ENCODE data around the gene LRRK1.

The LRRK1 gene

GRCh38 chr15:101047301-101047781 is 128.2 kb downstream of the LRRK1 start:
- Histone ChIP-seq H3K4me3 (ENCODE audit: low read length) (no peak overlapping the region), H2BK5ac (ENCODE audit: low read length) (no peak overlapping the region), H2AK5ac (ENCODE audit: low read length) (no peak overlapping the region), H3K56ac (ENCODE audit: low read length) (no peak overlapping the region), H3K27me3 (ENCODE audit: insufficient read depth, low read length, poor library complexity) (no peaks in the 10 kb centered on the region), H3K4me1 (ENCODE audit: control insufficient read depth, low read depth, low read length) (peaks cover 3% of the 10 kb centered on the region), H3K4ac (ENCODE audit: low read depth, low read length) (no peak overlapping the region), H3K4me2 (ENCODE audit: low read length) (no peak overlapping the region), H3K36me3 (ENCODE audit: control insufficient read depth, insufficient read depth, low read length) (no peaks in the 10 kb centered on the region), H3K79me2 (ENCODE audit: control insufficient read depth, insufficient read depth, low read length) (no peaks in the 10 kb centered on the region), H2BK15ac (replicated peaks; ENCODE audit: low read depth) (no peak overlapping the region), H3K23ac (ENCODE audit: low read length) (no peak overlapping the region), H2BK120ac (ENCODE audit: low read depth, low read length) (no peak overlapping the region), H4K8ac (ENCODE audit: low read depth, low read length) (no peak overlapping the region), H3K18ac (ENCODE audit: low read length) (no peak overlapping the region), H4K5ac (ENCODE audit: low read length) (no peak overlapping the region), H3K27ac (ENCODE audit: low read depth, low read length) (no peak overlapping the region), H3K9ac (ENCODE audit: low read length) (no peak overlapping the region), H3K79me1 (ENCODE audit: low read length) (no peaks in the 10 kb centered on the region)
- WGBS (ENCODE audit: extremely low coverage, insufficient coverage, low lambda C conversion rate): no CpG with 5 or more reads among the region's 22 CpGs
- DNase-seq: no peak

GRCh38 chr15:101048176-101048575 is 129.0 kb downstream of the LRRK1 start:
- no peak overlapping the region for H3K18ac ChIP-seq (ENCODE audit: low read length)
- H3K4me2 ChIP-seq (ENCODE audit: low read length): no peak overlapping the region
- no peaks in the 10 kb centered on the region for H3K36me3 ChIP-seq (ENCODE audit: control insufficient read depth, insufficient read depth, low read length)
- no peak overlapping the region for H3K9ac ChIP-seq (ENCODE audit: low read length)
- H3K4me3 ChIP-seq (ENCODE audit: low read length): no peak overlapping the region
- H3K4me1 ChIP-seq (ENCODE audit: control insufficient read depth, low read depth, low read length): peaks cover 3% of the 10 kb centered on the region
- no CpG with 5 or more reads among the region's 7 CpGs for WGBS (ENCODE audit: extremely low coverage, insufficient coverage, low lambda C conversion rate)
- no peak overlapping the region for H2BK120ac ChIP-seq (ENCODE audit: low read depth, low read length)
- no peaks in the 10 kb centered on the region for H3K79me1 ChIP-seq (ENCODE audit: low read length)
- H4K8ac ChIP-seq (ENCODE audit: low read depth, low read length): no peak overlapping the region
- no peak overlapping the region for H2BK15ac ChIP-seq (replicated peaks; ENCODE audit: low read depth)
- no peak overlapping the region for H2AK5ac ChIP-seq (ENCODE audit: low read length)
- H3K56ac ChIP-seq (ENCODE audit: low read length): no peak overlapping the region
- DNase-seq: no peak
- no peak overlapping the region for H4K5ac ChIP-seq (ENCODE audit: low read length)
- no peak overlapping the region for H3K4ac ChIP-seq (ENCODE audit: low read depth, low read length)
- no peaks in the 10 kb centered on the region for H3K27me3 ChIP-seq (ENCODE audit: insufficient read depth, low read length, poor library complexity)
- H3K79me2 ChIP-seq (ENCODE audit: control insufficient read depth, insufficient read depth, low read length): no peaks in the 10 kb centered on the region
- H2BK5ac ChIP-seq (ENCODE audit: low read length): no peak overlapping the region
- no peak overlapping the region for H3K27ac ChIP-seq (ENCODE audit: low read depth, low read length)
- no peak overlapping the region for H3K23ac ChIP-seq (ENCODE audit: low read length)

GRCh38 chr15:101048581-101049030 is 129.4 kb downstream of the LRRK1 start:
- Histone ChIP-seq H2BK120ac (ENCODE audit: low read depth, low read length) (no peak overlapping the region), H2BK15ac (replicated peaks; ENCODE audit: low read depth) (no peak overlapping the region), H3K4me2 (ENCODE audit: low read length) (no peak overlapping the region), H3K79me1 (ENCODE audit: low read length) (no peaks in the 10 kb centered on the region), H2BK5ac (ENCODE audit: low read length) (no peak overlapping the region), H3K36me3 (ENCODE audit: control insufficient read depth, insufficient read depth, low read length) (no peaks in the 10 kb centered on the region), H4K5ac (ENCODE audit: low read length) (no peak overlapping the region), H3K4me1 (ENCODE audit: control insufficient read depth, low read depth, low read length) (peaks cover 3% of the 10 kb centered on the region), H3K56ac (ENCODE audit: low read length) (no peak overlapping the region), H3K79me2 (ENCODE audit: control insufficient read depth, insufficient read depth, low read length) (no peaks in the 10 kb centered on the region), H3K4ac (ENCODE audit: low read depth, low read length) (no peak overlapping the region), H3K18ac (ENCODE audit: low read length) (no peak overlapping the region), H3K9ac (ENCODE audit: low read length) (no peak overlapping the region), H3K4me3 (ENCODE audit: low read length) (no peak overlapping the region), H3K23ac (ENCODE audit: low read length) (no peak overlapping the region), H3K27me3 (ENCODE audit: insufficient read depth, low read length, poor library complexity) (no peaks in the 10 kb centered on the region), H4K8ac (ENCODE audit: low read depth, low read length) (no peak overlapping the region), H2AK5ac (ENCODE audit: low read length) (no peak overlapping the region), H3K27ac (ENCODE audit: low read depth, low read length) (no peak overlapping the region)
- DNase-seq: no peak
- WGBS (ENCODE audit: extremely low coverage, insufficient coverage, low lambda C conversion rate): no CpG with 5 or more reads among the region's 13 CpGs

- H3K27me3 ChIP-seq (ENCODE audit: insufficient read depth, low read length, poor library complexity): no peaks in the 10 kb centered on the region
- H2BK5ac ChIP-seq (ENCODE audit: low read length): no peak overlapping the region
- no peak overlapping the region for H3K4me3 ChIP-seq (ENCODE audit: low read length)
- H2AK5ac ChIP-seq (ENCODE audit: low read length): no peak overlapping the region
- H3K4ac ChIP-seq (ENCODE audit: low read depth, low read length): no peak overlapping the region
- no peak overlapping the region for H4K5ac ChIP-seq (ENCODE audit: low read length)
- no peaks in the 10 kb centered on the region for H3K79me1 ChIP-seq (ENCODE audit: low read length)
- no peaks in the 10 kb centered on the region for H3K79me2 ChIP-seq (ENCODE audit: control insufficient read depth, insufficient read depth, low read length)
- no peak overlapping the region for H3K27ac ChIP-seq (ENCODE audit: low read depth, low read length)
- H2BK15ac ChIP-seq (replicated peaks; ENCODE audit: low read depth): no peak overlapping the region
- H3K23ac ChIP-seq (ENCODE audit: low read length): no peak overlapping the region
- H3K4me2 ChIP-seq (ENCODE audit: low read length): no peak overlapping the region
- H3K4me1 ChIP-seq (ENCODE audit: control insufficient read depth, low read depth, low read length): peaks cover 3% of the 10 kb centered on the region
- no peaks in the 10 kb centered on the region for H3K36me3 ChIP-seq (ENCODE audit: control insufficient read depth, insufficient read depth, low read length)
- no CpG with 5 or more reads among the region's 11 CpGs for WGBS (ENCODE audit: extremely low coverage, insufficient coverage, low lambda C conversion rate)
- no peak overlapping the region for H3K56ac ChIP-seq (ENCODE audit: low read length)
- no peak overlapping the region for H4K8ac ChIP-seq (ENCODE audit: low read depth, low read length)
- no peak overlapping the region for H3K9ac ChIP-seq (ENCODE audit: low read length)
- H3K18ac ChIP-seq (ENCODE audit: low read length): no peak overlapping the region
- DNase-seq: no peak
- no peak overlapping the region for H2BK120ac ChIP-seq (ENCODE audit: low read depth, low read length)
Measured at GRCh38 chr15:101049282-101049681, 130.1 kb downstream of the LRRK1 start.

GRCh38 chr15:101049856-101050622 is 130.9 kb downstream of the LRRK1 start:
- no peak overlapping the region for H3K4me2 ChIP-seq (ENCODE audit: low read length)
- H3K23ac ChIP-seq (ENCODE audit: low read length): no peak overlapping the region
- H2BK5ac ChIP-seq (ENCODE audit: low read length): no peak overlapping the region
- no peak overlapping the region for H3K18ac ChIP-seq (ENCODE audit: low read length)
- H4K5ac ChIP-seq (ENCODE audit: low read length): no peak overlapping the region
- no peak overlapping the region for H3K27ac ChIP-seq (ENCODE audit: low read depth, low read length)
- peaks cover 3% of the 10 kb centered on the region for H3K4me1 ChIP-seq (ENCODE audit: control insufficient read depth, low read depth, low read length)
- no peak overlapping the region for H3K4me3 ChIP-seq (ENCODE audit: low read length)
- no peaks in the 10 kb centered on the region for H3K79me2 ChIP-seq (ENCODE audit: control insufficient read depth, insufficient read depth, low read length)
- DNase-seq: no peak
- no peak overlapping the region for H3K9ac ChIP-seq (ENCODE audit: low read length)
- no peak overlapping the region for H2BK120ac ChIP-seq (ENCODE audit: low read depth, low read length)
- no peak overlapping the region for H3K56ac ChIP-seq (ENCODE audit: low read length)
- no peaks in the 10 kb centered on the region for H3K27me3 ChIP-seq (ENCODE audit: insufficient read depth, low read length, poor library complexity)
- no peak overlapping the region for H4K8ac ChIP-seq (ENCODE audit: low read depth, low read length)
- H3K79me1 ChIP-seq (ENCODE audit: low read length): no peaks in the 10 kb centered on the region
- no peak overlapping the region for H2AK5ac ChIP-seq (ENCODE audit: low read length)
- no peak overlapping the region for H3K4ac ChIP-seq (ENCODE audit: low read depth, low read length)
- H3K36me3 ChIP-seq (ENCODE audit: control insufficient read depth, insufficient read depth, low read length): no peaks in the 10 kb centered on the region
- H2BK15ac ChIP-seq (replicated peaks; ENCODE audit: low read depth): no peak overlapping the region
- no CpG with 5 or more reads among the region's 22 CpGs for WGBS (ENCODE audit: extremely low coverage, insufficient coverage, low lambda C conversion rate)

Measured in mesendoderm (in vitro differentiated cells).